ENCODE data around the gene HSF5. TPM values are rescaled to one million over a fixed set of nuclear protein-coding genes. Genes with fewer than 3 reads are reported as not detected.

The HSF5 gene
- total and polyA plus RNA-seq, 2 of the 4 experiments (the other 2 are of a cell fraction): not detected

DNA sequence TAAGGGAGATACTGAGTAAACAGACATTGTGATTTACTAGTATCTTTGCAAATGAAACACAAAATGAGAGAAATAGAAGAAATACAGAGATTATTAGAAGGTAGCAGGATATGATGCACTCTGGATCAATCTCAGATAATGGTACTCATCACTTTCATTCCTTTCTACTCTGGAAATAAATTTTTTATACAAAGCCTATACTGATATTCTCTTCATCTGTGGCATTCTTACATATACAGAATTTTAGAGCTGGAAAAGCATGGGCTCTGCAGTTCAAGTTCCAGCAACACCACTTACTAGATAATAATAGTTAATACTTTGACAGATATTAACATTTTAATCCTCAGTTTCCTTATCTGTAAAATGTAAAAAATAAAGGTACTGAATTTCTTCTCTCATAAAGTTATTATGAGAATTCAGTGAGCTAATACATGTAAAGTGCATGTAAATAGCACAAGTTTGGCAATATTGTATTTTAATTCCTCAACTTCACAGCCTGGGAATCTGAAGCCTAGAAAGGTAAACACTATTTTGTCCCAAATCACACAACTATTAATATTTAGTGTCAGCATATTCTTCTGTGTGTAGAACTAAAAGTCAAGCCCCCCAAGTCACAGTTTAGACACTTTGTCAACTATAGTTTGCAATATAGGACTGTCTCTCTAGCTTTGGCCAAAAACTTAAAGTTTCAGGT, 77.3 kb downstream of the HSF5 start:
- dilution Hi-C loops (cut with HindIII; ENCODE audit: low sequenced_read_pairs, unreplicated experiment): no loop called here
- no peak overlapping the region for H4K8ac ChIP-seq (ENCODE audit: low read depth in 2 of 2, low read length in 2 of 2)
- intact Hi-C loops (cut with micrococcal nuclease): no loop called here

More for the DNA sequence above, 77.3 kb downstream of the HSF5 start:
- no peak overlapping the region for H3K4ac ChIP-seq (ENCODE audit: low read depth, low read length)
- no peak overlapping the region for H3K14ac ChIP-seq (replicated peaks; ENCODE audit: low read depth, low read length)
- no peaks in the 10 kb centered on the region for H3K79me1 ChIP-seq (ENCODE audit: low read depth in 1 of 2, low read length in 2 of 2)
- H3K4me3 ChIP-seq (ENCODE audit: insufficient read depth, low read depth, low read length): no peak overlapping the region
- H3K18ac ChIP-seq (ENCODE audit: low read depth, low read length): no peak overlapping the region
- BruUV-seq (replicated peaks): no TSS peak
- no peak overlapping the region for H3K56ac ChIP-seq (ENCODE audit: extremely low read depth, insufficient read depth, low read length)
- H4K91ac ChIP-seq (ENCODE audit: insufficient read depth, low read depth, low read length): no peak overlapping the region
- H3K9ac ChIP-seq (ENCODE audit: low read depth, low read length): no peak overlapping the region
- ChIA-PET CTCF (no interaction called here), POLR2A (ENCODE audit: unreplicated experiment) (no interaction called here)
- no peak for TF ChIP-seq CHD1 (IDR thresholded peaks at IDR 0.05; ENCODE audit: low read depth, low read length)
- TF ChIP-seq, protein P1, sequence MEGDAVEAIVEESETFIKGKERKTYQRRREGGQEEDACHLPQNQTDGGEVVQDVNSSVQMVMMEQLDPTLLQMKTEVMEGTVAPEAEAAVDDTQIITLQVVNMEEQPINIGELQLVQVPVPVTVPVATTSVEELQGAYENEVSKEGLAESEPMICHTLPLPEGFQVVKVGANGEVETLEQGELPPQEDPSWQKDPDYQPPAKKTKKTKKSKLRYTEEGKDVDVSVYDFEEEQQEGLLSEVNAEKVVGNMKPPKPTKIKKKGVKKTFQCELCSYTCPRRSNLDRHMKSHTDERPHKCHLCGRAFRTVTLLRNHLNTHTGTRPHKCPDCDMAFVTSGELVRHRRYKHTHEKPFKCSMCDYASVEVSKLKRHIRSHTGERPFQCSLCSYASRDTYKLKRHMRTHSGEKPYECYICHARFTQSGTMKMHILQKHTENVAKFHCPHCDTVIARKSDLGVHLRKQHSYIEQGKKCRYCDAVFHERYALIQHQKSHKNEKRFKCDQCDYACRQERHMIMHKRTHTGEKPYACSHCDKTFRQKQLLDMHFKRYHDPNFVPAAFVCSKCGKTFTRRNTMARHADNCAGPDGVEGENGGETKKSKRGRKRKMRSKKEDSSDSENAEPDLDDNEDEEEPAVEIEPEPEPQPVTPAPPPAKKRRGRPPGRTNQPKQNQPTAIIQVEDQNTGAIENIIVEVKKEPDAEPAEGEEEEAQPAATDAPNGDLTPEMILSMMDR (conservative IDR thresholded peaks at IDR 0.05; ENCODE audit: low read depth, low read length): no peak
- no peak for TF ChIP-seq BHLHE40 (IDR thresholded peaks at IDR 0.05; ENCODE audit: low read depth, low read length)
- no peak for TF ChIP-seq FOS (IDR thresholded peaks at IDR 0.05; ENCODE audit: low read depth, low read length)
- no peak for TF ChIP-seq RAD21 (IDR thresholded peaks at IDR 0.05; ENCODE audit: low read length)
- TF ChIP-seq POLR2A (IDR thresholded peaks at IDR 0.05; ENCODE audit: low read depth, low read length): no peak
- TF ChIP-seq MAFK (IDR thresholded peaks at IDR 0.05; ENCODE audit: low read depth, low read length): no peak
- TF ChIP-seq CEBPB (IDR thresholded peaks at IDR 0.05; ENCODE audit: low read depth, low read length): no peak
- no peak for TF ChIP-seq NFE2L2 (IDR thresholded peaks at IDR 0.05; ENCODE audit: low read depth, low read length)
- TF ChIP-seq, protein P2, sequence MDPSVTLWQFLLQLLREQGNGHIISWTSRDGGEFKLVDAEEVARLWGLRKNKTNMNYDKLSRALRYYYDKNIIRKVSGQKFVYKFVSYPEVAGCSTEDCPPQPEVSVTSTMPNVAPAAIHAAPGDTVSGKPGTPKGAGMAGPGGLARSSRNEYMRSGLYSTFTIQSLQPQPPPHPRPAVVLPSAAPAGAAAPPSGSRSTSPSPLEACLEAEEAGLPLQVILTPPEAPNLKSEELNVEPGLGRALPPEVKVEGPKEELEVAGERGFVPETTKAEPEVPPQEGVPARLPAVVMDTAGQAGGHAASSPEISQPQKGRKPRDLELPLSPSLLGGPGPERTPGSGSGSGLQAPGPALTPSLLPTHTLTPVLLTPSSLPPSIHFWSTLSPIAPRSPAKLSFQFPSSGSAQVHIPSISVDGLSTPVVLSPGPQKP (IDR thresholded peaks at IDR 0.05; ENCODE audit: borderline replicate concordance, low read depth, low read length): no peak
- no peak for TF ChIP-seq RFX5 (IDR thresholded peaks at IDR 0.05; ENCODE audit: low read depth, low read length)
- no peak for TF ChIP-seq RCOR1 (IDR thresholded peaks at IDR 0.05; ENCODE audit: insufficient replicate concordance, low read length)
- TF ChIP-seq MAZ (IDR thresholded peaks at IDR 0.05; ENCODE audit: borderline replicate concordance, low read depth, low read length): no peak
- TF ChIP-seq, protein P3, sequence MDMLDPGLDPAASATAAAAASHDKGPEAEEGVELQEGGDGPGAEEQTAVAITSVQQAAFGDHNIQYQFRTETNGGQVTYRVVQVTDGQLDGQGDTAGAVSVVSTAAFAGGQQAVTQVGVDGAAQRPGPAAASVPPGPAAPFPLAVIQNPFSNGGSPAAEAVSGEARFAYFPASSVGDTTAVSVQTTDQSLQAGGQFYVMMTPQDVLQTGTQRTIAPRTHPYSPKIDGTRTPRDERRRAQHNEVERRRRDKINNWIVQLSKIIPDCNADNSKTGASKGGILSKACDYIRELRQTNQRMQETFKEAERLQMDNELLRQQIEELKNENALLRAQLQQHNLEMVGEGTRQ (IDR thresholded peaks at IDR 0.05; ENCODE audit: low read depth, low read length): no peak
- TF ChIP-seq SMC3 (IDR thresholded peaks at IDR 0.05; ENCODE audit: low read depth, low read length): no peak
- TF ChIP-seq MXI1 (IDR thresholded peaks at IDR 0.05; ENCODE audit: borderline replicate concordance, low read depth, low read length): no peak
- no peak overlapping the region for H2AK5ac ChIP-seq (ENCODE audit: low read depth, low read length)
- H3K27me3 ChIP-seq (ENCODE audit: control insufficient read depth, insufficient read depth, low read length): peaks cover 14% of the 10 kb centered on the region
- H3K4me1 ChIP-seq (ENCODE audit: control insufficient read depth, insufficient read depth, low read length): no peaks in the 10 kb centered on the region
- DNase-seq: no peak
- no peak overlapping the region for H2BK120ac ChIP-seq (ENCODE audit: low read depth, low read length)
- H3K36me3 ChIP-seq (ENCODE audit: control insufficient read depth, insufficient read depth, low read length): no peaks in the 10 kb centered on the region
- no peak overlapping the region for H2AFZ ChIP-seq (replicated peaks; ENCODE audit: low read length, poor library complexity)
- H4K20me1 ChIP-seq (ENCODE audit: insufficient read depth, low read length): no peaks in the 10 kb centered on the region
- H2BK15ac ChIP-seq (ENCODE audit: low read depth, low read length): no peak overlapping the region
- no peak overlapping the region for H2BK20ac ChIP-seq (ENCODE audit: low read depth, low read length)
- no peak overlapping the region for H2AK9ac ChIP-seq (replicated peaks; ENCODE audit: low read depth, low read length, poor library complexity)
- H3K4me2 ChIP-seq (ENCODE audit: low read depth, low read length): no peak overlapping the region
- no peak for ATAC-seq (ENCODE audit: low read depth)
- no peaks in the 10 kb centered on the region for H3K9me1 ChIP-seq (ENCODE audit: insufficient read depth, low read length)
- no peak overlapping the region for H2BK5ac ChIP-seq (ENCODE audit: low read depth, low read length, poor library complexity, severe bottlenecking)
- in situ Hi-C loops (cut with MboI; ENCODE audit: low sequenced_read_pairs): no loop called here
- no peak overlapping the region for H3K27ac ChIP-seq (ENCODE audit: insufficient read depth, low read length)
- H3K23ac ChIP-seq (ENCODE audit: low read depth, low read length): no peak overlapping the region
- H4K5ac ChIP-seq (ENCODE audit: low read depth, low read length): no peak overlapping the region
- no peaks in the 10 kb centered on the region for H3K9me3 ChIP-seq (ENCODE audit: control insufficient read depth, insufficient read depth, low read length)

Data from IMR-90 (cell line).